ENCODE data around the gene GAGE12G. TPM values are rescaled to one million over a fixed set of nuclear protein-coding genes. Genes with fewer than 3 reads are reported as not detected.

GAGE12G gene
- total RNA-seq, 8 experiments from 2014 or later = not detected

GRCh38 chrX:49618574-49618973 lies 48.4 kb downstream of the GAGE12G start:
- in situ Hi-C loops (cut with MboI; ENCODE audit: low pct_unique_long_range_greater_than_20kb in 2 of 9, low sequenced_read_pairs in 9 of 9, unreplicated experiment in 9 of 9) = no loop called here
- ATAC-seq (replicated peaks in 6 of 8) = no peak
- Histone ChIP-seq H3K4me1 (replicated peaks in 1 of 2) (no peaks in the 10 kb centered on the region), H3K27ac (no peak overlapping the region), H3K4me3 (no peak overlapping the region)
- 0 to 80% (median 46%) methylated on average over 1 to 2 of the region's 2 CpGs; no CpG with 5 or more reads in 5 of the 10 experiments for WGBS, 10 experiments

Other genes starting within 250 kb of the GAGE12G start
- gene GAGE12J, start 248.4 kb upstream of the GAGE12G start, total RNA-seq = not detected
- gene GAGE13, start 238.8 kb upstream of the GAGE12G start, total RNA-seq = not detected
- gene GAGE12C, start 38.2 kb upstream of the GAGE12G start, total RNA-seq = not detected
- not detected for gene GAGE12D, start 28.7 kb upstream of the GAGE12G start, total RNA-seq
- gene GAGE12E, start 19.1 kb upstream of the GAGE12G start, total RNA-seq = not detected
- not detected for gene GAGE12F, start 9.6 kb upstream of the GAGE12G start, total RNA-seq
- not detected for gene GAGE12H, start 9.5 kb downstream of the GAGE12G start, total RNA-seq
- not detected for gene GAGE2A, start 19.1 kb downstream of the GAGE12G start, total RNA-seq
- under 1 TPM in 1 of 8 experiments, not detected in 7; 0.24 TPM for gene GAGE1, start 28.6 kb downstream of the GAGE12G start, total RNA-seq
- not detected for gene PAGE1, start 125.6 kb downstream of the GAGE12G start, total RNA-seq